K562 (cell line): ENCODE results near the gene SMIM35. TPM values are rescaled to one million over a fixed set of nuclear protein-coding genes. Genes with fewer than 3 reads are reported as not detected.

Experiments
- SAP30 ChIP-seq: fragments of 200-600 bp; sonication (generic); IDR thresholded peaks from 2 replicates; pipeline ENCODE4 v1.6.1; 2012; ENCODE audit warnings: borderline replicate concordance, low read depth, mild to moderate bottlenecking, moderate library complexity, low read length, control low read depth, inconsistent platforms; ENCODE audit not compliant: insufficient read depth, poor library complexity, severe bottlenecking
- ZNF778 ChIP-seq: fragments of 450-650 bp; formaldehyde crosslinking; IDR thresholded peaks from 2 replicates; pipeline ENCODE4 v1.4.0; 2020; ENCODE audit warnings: mild to moderate bottlenecking, moderate library complexity
- ZZZ3 ChIP-seq: fragments of 450-650 bp; IDR thresholded peaks from 2 replicates; pipeline ENCODE4 v1.6.1; 2016; ENCODE audit warnings: antibody characterized with exemption, mild to moderate bottlenecking, moderate library complexity
- polyA plus RNA-seq, 8 experiments: library from polyadenylated mRNA; depleted of rRNA in 4 of 8; stranded (reverse) in 5 of 8; unstranded in 3 of 8; fragments of >200 nt; fragmentation: Nextera tagmentation in 2 of 8; fragmentation: Illumina TruSeq in 1 of 8; extraction: Ambion mirVana in 2 of 8; extraction: Trizol in 1 of 8; gene quantifications; 2 replicates each; pipeline versions ENCODE4 v1.2.1 to v1.2.3, GENCODE V29; 2011 to 2014; ENCODE audit warnings: inconsistent platforms in 1 of 8, missing spikeins in 1 of 8
- total RNA-seq, 7 experiments: library from RNA; depleted of rRNA in 6 of 7; stranded (reverse); fragments of >200 nt in 6 of 7; fragmentation: Illumina TruSeq in 2 of 7; extraction: Trizol in 2 of 7; gene quantifications; 2 replicates each; pipeline versions ENCODE4 v1.2.1 to v1.2.3, GENCODE V29; 2011 to 2021; ENCODE audit warnings: low replicate concordance in 1 of 7
- TF ChIP-seq, protein P1 (sequence below): fragments of 450-650 bp; IDR thresholded peaks from 2 replicates; pipeline ENCODE4 v1.6.1; 2016; ENCODE audit warnings: mild to moderate bottlenecking, moderate library complexity
- TF ChIP-seq, protein P2 (sequence below): fragments of 450-650 bp; formaldehyde crosslinking; IDR thresholded peaks from 2 replicates; pipeline ENCODE4 v1.4.0; 2020; ENCODE audit warnings: mild to moderate bottlenecking, moderate library complexity
- TF ChIP-seq, protein P3 (sequence below): fragments of 450-650 bp; IDR thresholded peaks from 2 replicates; pipeline ENCODE4 v1.6.1; 2017; ENCODE audit warnings: antibody characterized with exemption, mild to moderate bottlenecking
- TF ChIP-seq, protein P4 (sequence below): fragments of 250-450 bp; sonication (Bioruptor Pico); IDR thresholded peaks from 2 replicates; pipeline ENCODE4 v1.8.0; 2022; ENCODE audit warnings: moderate library complexity, mild to moderate bottlenecking, inconsistent platforms

The SMIM35 gene
- total and polyA plus RNA-seq, 9 of the 15 experiments (the other 6 are each of a cell fraction or from before 2014, with no cell fraction given), result 0.03 TPM; not detected in 7

DNA sequence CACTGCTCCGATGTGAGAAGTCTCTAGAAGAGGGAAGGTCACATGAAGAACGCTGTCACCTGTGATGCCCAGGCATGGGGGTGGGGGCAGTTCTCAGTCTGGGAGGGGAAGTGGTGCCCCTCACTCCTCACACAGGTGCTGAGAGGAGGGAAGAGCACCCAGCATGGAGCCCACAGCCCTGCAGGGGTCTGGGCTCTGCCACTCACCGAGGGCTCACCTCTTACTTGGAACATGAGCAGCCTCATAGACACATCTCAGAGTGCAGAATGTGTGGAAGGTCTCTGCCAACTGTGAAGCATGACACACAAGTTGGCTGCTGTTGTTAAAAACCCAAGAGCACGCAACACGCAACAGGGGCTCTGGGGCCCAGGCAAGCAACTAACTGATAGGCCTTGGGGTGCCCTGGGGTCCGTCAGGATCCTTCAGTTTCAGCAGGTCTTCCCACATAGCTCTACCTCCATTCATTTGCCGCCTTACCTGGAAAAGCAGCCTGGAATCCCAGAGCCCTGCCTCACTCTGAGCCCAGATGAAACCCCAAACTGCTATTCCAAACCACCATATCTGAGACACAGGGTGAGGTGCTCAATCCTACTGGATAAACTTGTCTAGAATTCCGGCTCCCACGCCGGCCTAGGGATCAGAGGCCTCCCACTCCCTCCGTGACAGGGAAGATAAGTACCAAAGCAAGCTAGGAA, 27.4 kb downstream of the SMIM35 start (continued):
- TF ChIP-seq, protein P1, sequence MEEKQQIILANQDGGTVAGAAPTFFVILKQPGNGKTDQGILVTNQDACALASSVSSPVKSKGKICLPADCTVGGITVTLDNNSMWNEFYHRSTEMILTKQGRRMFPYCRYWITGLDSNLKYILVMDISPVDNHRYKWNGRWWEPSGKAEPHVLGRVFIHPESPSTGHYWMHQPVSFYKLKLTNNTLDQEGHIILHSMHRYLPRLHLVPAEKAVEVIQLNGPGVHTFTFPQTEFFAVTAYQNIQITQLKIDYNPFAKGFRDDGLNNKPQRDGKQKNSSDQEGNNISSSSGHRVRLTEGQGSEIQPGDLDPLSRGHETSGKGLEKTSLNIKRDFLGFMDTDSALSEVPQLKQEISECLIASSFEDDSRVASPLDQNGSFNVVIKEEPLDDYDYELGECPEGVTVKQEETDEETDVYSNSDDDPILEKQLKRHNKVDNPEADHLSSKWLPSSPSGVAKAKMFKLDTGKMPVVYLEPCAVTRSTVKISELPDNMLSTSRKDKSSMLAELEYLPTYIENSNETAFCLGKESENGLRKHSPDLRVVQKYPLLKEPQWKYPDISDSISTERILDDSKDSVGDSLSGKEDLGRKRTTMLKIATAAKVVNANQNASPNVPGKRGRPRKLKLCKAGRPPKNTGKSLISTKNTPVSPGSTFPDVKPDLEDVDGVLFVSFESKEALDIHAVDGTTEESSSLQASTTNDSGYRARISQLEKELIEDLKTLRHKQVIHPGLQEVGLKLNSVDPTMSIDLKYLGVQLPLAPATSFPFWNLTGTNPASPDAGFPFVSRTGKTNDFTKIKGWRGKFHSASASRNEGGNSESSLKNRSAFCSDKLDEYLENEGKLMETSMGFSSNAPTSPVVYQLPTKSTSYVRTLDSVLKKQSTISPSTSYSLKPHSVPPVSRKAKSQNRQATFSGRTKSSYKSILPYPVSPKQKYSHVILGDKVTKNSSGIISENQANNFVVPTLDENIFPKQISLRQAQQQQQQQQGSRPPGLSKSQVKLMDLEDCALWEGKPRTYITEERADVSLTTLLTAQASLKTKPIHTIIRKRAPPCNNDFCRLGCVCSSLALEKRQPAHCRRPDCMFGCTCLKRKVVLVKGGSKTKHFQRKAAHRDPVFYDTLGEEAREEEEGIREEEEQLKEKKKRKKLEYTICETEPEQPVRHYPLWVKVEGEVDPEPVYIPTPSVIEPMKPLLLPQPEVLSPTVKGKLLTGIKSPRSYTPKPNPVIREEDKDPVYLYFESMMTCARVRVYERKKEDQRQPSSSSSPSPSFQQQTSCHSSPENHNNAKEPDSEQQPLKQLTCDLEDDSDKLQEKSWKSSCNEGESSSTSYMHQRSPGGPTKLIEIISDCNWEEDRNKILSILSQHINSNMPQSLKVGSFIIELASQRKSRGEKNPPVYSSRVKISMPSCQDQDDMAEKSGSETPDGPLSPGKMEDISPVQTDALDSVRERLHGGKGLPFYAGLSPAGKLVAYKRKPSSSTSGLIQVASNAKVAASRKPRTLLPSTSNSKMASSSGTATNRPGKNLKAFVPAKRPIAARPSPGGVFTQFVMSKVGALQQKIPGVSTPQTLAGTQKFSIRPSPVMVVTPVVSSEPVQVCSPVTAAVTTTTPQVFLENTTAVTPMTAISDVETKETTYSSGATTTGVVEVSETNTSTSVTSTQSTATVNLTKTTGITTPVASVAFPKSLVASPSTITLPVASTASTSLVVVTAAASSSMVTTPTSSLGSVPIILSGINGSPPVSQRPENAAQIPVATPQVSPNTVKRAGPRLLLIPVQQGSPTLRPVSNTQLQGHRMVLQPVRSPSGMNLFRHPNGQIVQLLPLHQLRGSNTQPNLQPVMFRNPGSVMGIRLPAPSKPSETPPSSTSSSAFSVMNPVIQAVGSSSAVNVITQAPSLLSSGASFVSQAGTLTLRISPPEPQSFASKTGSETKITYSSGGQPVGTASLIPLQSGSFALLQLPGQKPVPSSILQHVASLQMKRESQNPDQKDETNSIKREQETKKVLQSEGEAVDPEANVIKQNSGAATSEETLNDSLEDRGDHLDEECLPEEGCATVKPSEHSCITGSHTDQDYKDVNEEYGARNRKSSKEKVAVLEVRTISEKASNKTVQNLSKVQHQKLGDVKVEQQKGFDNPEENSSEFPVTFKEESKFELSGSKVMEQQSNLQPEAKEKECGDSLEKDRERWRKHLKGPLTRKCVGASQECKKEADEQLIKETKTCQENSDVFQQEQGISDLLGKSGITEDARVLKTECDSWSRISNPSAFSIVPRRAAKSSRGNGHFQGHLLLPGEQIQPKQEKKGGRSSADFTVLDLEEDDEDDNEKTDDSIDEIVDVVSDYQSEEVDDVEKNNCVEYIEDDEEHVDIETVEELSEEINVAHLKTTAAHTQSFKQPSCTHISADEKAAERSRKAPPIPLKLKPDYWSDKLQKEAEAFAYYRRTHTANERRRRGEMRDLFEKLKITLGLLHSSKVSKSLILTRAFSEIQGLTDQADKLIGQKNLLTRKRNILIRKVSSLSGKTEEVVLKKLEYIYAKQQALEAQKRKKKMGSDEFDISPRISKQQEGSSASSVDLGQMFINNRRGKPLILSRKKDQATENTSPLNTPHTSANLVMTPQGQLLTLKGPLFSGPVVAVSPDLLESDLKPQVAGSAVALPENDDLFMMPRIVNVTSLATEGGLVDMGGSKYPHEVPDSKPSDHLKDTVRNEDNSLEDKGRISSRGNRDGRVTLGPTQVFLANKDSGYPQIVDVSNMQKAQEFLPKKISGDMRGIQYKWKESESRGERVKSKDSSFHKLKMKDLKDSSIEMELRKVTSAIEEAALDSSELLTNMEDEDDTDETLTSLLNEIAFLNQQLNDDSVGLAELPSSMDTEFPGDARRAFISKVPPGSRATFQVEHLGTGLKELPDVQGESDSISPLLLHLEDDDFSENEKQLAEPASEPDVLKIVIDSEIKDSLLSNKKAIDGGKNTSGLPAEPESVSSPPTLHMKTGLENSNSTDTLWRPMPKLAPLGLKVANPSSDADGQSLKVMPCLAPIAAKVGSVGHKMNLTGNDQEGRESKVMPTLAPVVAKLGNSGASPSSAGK, result no peak
- TF ChIP-seq ZZZ3 (no peak), ZNF778 (CRISPR knock-in tag) (no peak), SAP30 (no peak)
- TF ChIP-seq, protein P2, sequence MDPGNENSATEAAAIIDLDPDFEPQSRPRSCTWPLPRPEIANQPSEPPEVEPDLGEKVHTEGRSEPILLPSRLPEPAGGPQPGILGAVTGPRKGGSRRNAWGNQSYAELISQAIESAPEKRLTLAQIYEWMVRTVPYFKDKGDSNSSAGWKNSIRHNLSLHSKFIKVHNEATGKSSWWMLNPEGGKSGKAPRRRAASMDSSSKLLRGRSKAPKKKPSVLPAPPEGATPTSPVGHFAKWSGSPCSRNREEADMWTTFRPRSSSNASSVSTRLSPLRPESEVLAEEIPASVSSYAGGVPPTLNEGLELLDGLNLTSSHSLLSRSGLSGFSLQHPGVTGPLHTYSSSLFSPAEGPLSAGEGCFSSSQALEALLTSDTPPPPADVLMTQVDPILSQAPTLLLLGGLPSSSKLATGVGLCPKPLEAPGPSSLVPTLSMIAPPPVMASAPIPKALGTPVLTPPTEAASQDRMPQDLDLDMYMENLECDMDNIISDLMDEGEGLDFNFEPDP (CRISPR knock-in tag), result no peak
- TF ChIP-seq, protein P3, sequence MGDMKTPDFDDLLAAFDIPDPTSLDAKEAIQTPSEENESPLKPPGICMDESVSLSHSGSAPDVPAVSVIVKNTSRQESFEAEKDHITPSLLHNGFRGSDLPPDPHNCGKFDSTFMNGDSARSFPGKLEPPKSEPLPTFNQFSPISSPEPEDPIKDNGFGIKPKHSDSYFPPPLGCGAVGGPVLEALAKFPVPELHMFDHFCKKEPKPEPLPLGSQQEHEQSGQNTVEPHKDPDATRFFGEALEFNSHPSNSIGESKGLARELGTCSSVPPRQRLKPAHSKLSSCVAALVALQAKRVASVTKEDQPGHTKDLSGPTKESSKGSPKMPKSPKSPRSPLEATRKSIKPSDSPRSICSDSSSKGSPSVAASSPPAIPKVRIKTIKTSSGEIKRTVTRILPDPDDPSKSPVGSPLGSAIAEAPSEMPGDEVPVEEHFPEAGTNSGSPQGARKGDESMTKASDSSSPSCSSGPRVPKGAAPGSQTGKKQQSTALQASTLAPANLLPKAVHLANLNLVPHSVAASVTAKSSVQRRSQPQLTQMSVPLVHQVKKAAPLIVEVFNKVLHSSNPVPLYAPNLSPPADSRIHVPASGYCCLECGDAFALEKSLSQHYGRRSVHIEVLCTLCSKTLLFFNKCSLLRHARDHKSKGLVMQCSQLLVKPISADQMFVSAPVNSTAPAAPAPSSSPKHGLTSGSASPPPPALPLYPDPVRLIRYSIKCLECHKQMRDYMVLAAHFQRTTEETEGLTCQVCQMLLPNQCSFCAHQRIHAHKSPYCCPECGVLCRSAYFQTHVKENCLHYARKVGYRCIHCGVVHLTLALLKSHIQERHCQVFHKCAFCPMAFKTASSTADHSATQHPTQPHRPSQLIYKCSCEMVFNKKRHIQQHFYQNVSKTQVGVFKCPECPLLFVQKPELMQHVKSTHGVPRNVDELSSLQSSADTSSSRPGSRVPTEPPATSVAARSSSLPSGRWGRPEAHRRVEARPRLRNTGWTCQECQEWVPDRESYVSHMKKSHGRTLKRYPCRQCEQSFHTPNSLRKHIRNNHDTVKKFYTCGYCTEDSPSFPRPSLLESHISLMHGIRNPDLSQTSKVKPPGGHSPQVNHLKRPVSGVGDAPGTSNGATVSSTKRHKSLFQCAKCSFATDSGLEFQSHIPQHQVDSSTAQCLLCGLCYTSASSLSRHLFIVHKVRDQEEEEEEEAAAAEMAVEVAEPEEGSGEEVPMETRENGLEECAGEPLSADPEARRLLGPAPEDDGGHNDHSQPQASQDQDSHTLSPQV, result no peak
- TF ChIP-seq, protein P4, sequence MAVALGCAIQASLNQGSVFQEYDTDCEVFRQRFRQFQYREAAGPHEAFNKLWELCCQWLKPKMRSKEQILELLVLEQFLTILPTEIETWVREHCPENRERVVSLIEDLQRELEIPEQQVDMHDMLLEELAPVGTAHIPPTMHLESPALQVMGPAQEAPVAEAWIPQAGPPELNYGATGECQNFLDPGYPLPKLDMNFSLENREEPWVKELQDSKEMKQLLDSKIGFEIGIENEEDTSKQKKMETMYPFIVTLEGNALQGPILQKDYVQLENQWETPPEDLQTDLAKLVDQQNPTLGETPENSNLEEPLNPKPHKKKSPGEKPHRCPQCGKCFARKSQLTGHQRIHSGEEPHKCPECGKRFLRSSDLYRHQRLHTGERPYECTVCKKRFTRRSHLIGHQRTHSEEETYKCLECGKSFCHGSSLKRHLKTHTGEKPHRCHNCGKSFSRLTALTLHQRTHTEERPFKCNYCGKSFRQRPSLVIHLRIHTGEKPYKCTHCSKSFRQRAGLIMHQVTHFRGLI (CRISPR knock-in tag), result no peak
